H1 (cell line): Measurements from ENCODE around the gene ISG20L2. TPM values are rescaled to one million over a fixed set of nuclear protein-coding genes. Genes with fewer than 3 reads are reported as not detected.
A peak's percentile ranks its signal among the peaks of the same experiment; 100 is the strongest.

Experiments used
- ATF2 ChIP-seq: IDR thresholded peaks from 2 replicates; pipeline ENCODE4 v1.6.1; 2012; ENCODE audit warnings: low read length, inconsistent platforms
- BRCA1 ChIP-seq: IDR thresholded peaks from 2 replicates; pipeline ENCODE4 v1.6.1; 2012; ENCODE audit warnings: low read depth, low read length, improper control_type of control experiment
- CHD1 ChIP-seq: IDR thresholded peaks from 2 replicates; pipeline ENCODE4 v1.6.1; 2012; ENCODE audit warnings: low read depth, low read length, improper control_type of control experiment
- CTBP2 ChIP-seq: IDR thresholded peaks from 2 replicates; pipeline ENCODE4 v1.7.0; 2011; ENCODE audit warnings: borderline replicate concordance, mild to moderate bottlenecking, moderate library complexity, mixed read lengths, low read length; ENCODE audit not compliant: insufficient read depth, insufficient read length
- CTCF ChIP-seq, 3 experiments: IDR thresholded peaks; 1 replicate in 2 of 3; 2 replicates in 1 of 3; pipeline versions ENCODE4 v1.5.1 to v1.6.1; 2011; ENCODE audit warnings: low read length in 3 of 3, mild to moderate bottlenecking in 3 of 3, inconsistent platforms in 2 of 3, low read depth in 1 of 3, moderate library complexity in 1 of 3; ENCODE audit not compliant: insufficient read depth in 1 of 3; ENCODE audit errors: control extremely low read depth in 1 of 3
- FOSL1 ChIP-seq: IDR thresholded peaks from 2 replicates; pipeline ENCODE4 v1.6.1; 2011; ENCODE audit warnings: mild to moderate bottlenecking, low read depth, low read length, moderate library complexity; ENCODE audit not compliant: insufficient read depth
- KDM1A ChIP-seq: fragments of 200-600, 300-600 bp; sonication (generic); IDR thresholded peaks from 2 replicates; pipeline ENCODE4 v1.7.1; 2016; ENCODE audit warnings: mild to moderate bottlenecking, low read length, borderline replicate concordance
- KDM5A ChIP-seq: fragments of 200-600 bp; IDR thresholded peaks from 2 replicates; pipeline ENCODE4 v1.7.1; 2012; ENCODE audit warnings: mild to moderate bottlenecking, low read length, inconsistent platforms, mixed read lengths
- POLR2A ChIP-seq, 2 experiments: IDR thresholded peaks; 1 replicate in 1 of 2; 2 replicates in 1 of 2; pipeline ENCODE4 v1.6.1; 2011; ENCODE audit warnings: low read depth in 2 of 2, low read length in 2 of 2, mild to moderate bottlenecking in 2 of 2; ENCODE audit errors: control extremely low read depth in 1 of 2
- POU5F1 ChIP-seq: IDR thresholded peaks from 2 replicates; pipeline ENCODE4 v1.6.1; 2011; ENCODE audit warnings: low read depth, mild to moderate bottlenecking, low read length, moderate library complexity
- SAP30 ChIP-seq: fragments of 300-600 bp; sonication (generic); IDR thresholded peaks from 2 replicates; pipeline ENCODE4 v1.7.1; 2012; ENCODE audit warnings: low read length, moderate library complexity, mild to moderate bottlenecking, inconsistent platforms; ENCODE audit not compliant: insufficient read depth, insufficient replicate concordance
- SIN3A ChIP-seq, 2 experiments: IDR thresholded peaks in 1 of 2; conservative IDR thresholded peaks in 1 of 2; 2 replicates each; pipeline ENCODE4 v1.6.1; 2011 to 2012; ENCODE audit warnings: low read length in 2 of 2, improper control_type of control experiment in 1 of 2, low read depth in 1 of 2, mild to moderate bottlenecking in 1 of 2
- SIX5 ChIP-seq: IDR thresholded peaks from 2 replicates; pipeline ENCODE4 v1.6.1; 2011; ENCODE audit warnings: mild to moderate bottlenecking, low read depth, low read length
- SP1 ChIP-seq: IDR thresholded peaks from 2 replicates; pipeline ENCODE4 v1.6.1; 2011; ENCODE audit warnings: low read depth, low read length
- TAF1 ChIP-seq: IDR thresholded peaks from 2 replicates; pipeline ENCODE4 v1.6.1; 2011; ENCODE audit warnings: mild to moderate bottlenecking, low read depth, low read length
- TAF7 ChIP-seq: optimal IDR thresholded peaks from 2 replicates; pipeline ENCODE3; 2011; ENCODE audit warnings: low read depth, mild to moderate bottlenecking, inconsistent platforms, low read length, moderate library complexity, borderline replicate concordance
- TEAD4 ChIP-seq: IDR thresholded peaks from 2 replicates; pipeline ENCODE4 v1.6.1; 2012; ENCODE audit warnings: low read depth, low read length, inconsistent platforms, mixed read lengths
- USF2 ChIP-seq: IDR thresholded peaks from 2 replicates; pipeline ENCODE4 v1.6.1; 2011; ENCODE audit warnings: low read length, improper control_type of control experiment
- polyA plus RNA-seq, 7 experiments: library from polyadenylated mRNA; depleted of rRNA in 3 of 7; stranded (reverse) in 5 of 7; unstranded in 2 of 7; fragments of >200 nt in 5 of 7; fragments of 200-250 nt in 2 of 7; gene quantifications; 1 replicate in 5 of 7; 2 replicates in 1 of 7; 4 replicates in 1 of 7; pipeline versions ENCODE4 v1.2.1 to v1.2.3, GENCODE V29; 2011 to 2013; ENCODE audit warnings: missing spikeins in 2 of 7, mixed read lengths in 2 of 7
- total RNA-seq: library from RNA; stranded (reverse); fragmentation: NEBNext Ultra II Directional; extraction: Animal tissue kit (Norgen Biotek cat#: 25700); gene quantifications from 2 replicates; pipeline ENCODE4 v1.2.1, GENCODE V29; 2021

Gene ISG20L2
- total and polyA plus RNA-seq, 2 of the 8 experiments (the other 6 are each of a cell fraction or from before 2014, with no cell fraction given): 47.5 to 53.0 TPM

- TF ChIP-seq SIN3A (conservative IDR thresholded peaks at IDR 0.05 in 1 of 2, IDR thresholded peaks at IDR 0.05 in 1 of 2; ENCODE audit: low read depth in 1 of 2, low read length in 2 of 2): peak; percentile 70 to 88; a peak in 2 of 4 replicates
- no peak for TF ChIP-seq CHD1
- TF ChIP-seq TAF1: peak; percentile 53; the same call in 1 of the 2 replicates
- no peak for TF ChIP-seq SIX5
- no peak for TF ChIP-seq BRCA1
- peak; percentile 90 for TF ChIP-seq POU5F1
- no peak for TF ChIP-seq TAF7
- TF ChIP-seq ATF2: peak; percentile 100
- TF ChIP-seq CTCF (IDR thresholded peaks at IDR 0.05; ENCODE audit: control extremely low read depth in 1 of 3, insufficient read depth in 1 of 3, low read depth in 1 of 3, low read length in 3 of 3): no peak
- peak in 1 of 2 experiments; percentile 87; a peak in 2 of 3 replicates for TF ChIP-seq POLR2A (IDR thresholded peaks at IDR 0.05; ENCODE audit: control extremely low read depth in 1 of 2, low read depth in 2 of 2, low read length in 2 of 2)
- TF ChIP-seq KDM5A: no peak
- TF ChIP-seq SP1: peak; percentile 78
- peak; percentile 80 for TF ChIP-seq SAP30
- TF ChIP-seq KDM1A: no peak
- TF ChIP-seq CTBP2: no peak
- no peak for TF ChIP-seq FOSL1
- TF ChIP-seq TEAD4: peak; percentile 67
- TF ChIP-seq USF2: 0 out of 2 replicates have a peak, but pooled peaks have one; percentile 4
Observed at GRCh38 chr1:156673387-156674121, 55.0 kb downstream of the ISG20L2 start (continued).
